IMR-90 (cell line): ENCODE data around the gene CDK5RAP3. TPM values are rescaled to one million over a fixed set of nuclear protein-coding genes. Genes with fewer than 3 reads are reported as not detected.
"Not testable (repeated sequence)": the region's sequence is repeated elsewhere in the genome, so short reads cannot be mapped to it uniquely, and the experiment has no call there.

Experiments used
- ATAC-seq: fragments of 200-7000 bp; cut with Tn5 transposase; 2 replicates; pipeline ENCODE4 v1.9.1; 2020; ENCODE audit warnings: low read depth, mild to moderate bottlenecking, moderate library complexity
- BruUV-seq: library from RNA; stranded (reverse); fragments of 400-500 nt; replicated peaks from 2 replicates; lab custom pipeline; 2021; lab: Mats Ljungman, UMichigan
- CTCF ChIA-PET: fragments of 300-600 bp; formaldehyde crosslinking; extraction: SDS; loops from one replicate; lab custom pipeline; 2021; ENCODE audit warnings: antibody characterized with exemption; lab: Yijun Ruan, JAX
- POLR2A ChIA-PET: fragments of 300-600 bp; sonication (Branson Sonifier 250); formaldehyde crosslinking; loops from one replicate; lab custom pipeline; 2022; ENCODE audit warnings: antibody characterized with exemption; ENCODE audit not compliant: unreplicated experiment; lab: Charles Lee
- DNase-seq: peaks from one replicate; pipeline ENCODE4 v3.0.0; 2013
- H2AFZ ChIP-seq: replicated peaks from 2 replicates; pipeline ENCODE3; 2013; ENCODE audit warnings: low read length, mild to moderate bottlenecking; ENCODE audit not compliant: poor library complexity
- H2AK5ac ChIP-seq: 2 replicates; pipeline ENCODE4 v1.6.1; 2013; ENCODE audit warnings: low read depth, low read length, inconsistent platforms
- H2AK9ac ChIP-seq: replicated peaks from 2 replicates; pipeline ENCODE3; 2013; ENCODE audit warnings: mild to moderate bottlenecking, low read depth, low read length, moderate library complexity; ENCODE audit not compliant: poor library complexity
- H2BK120ac ChIP-seq: 2 replicates; pipeline ENCODE4 v1.6.1; 2013; ENCODE audit warnings: low read depth, low read length, inconsistent platforms
- H2BK15ac ChIP-seq: 3 replicates; pipeline ENCODE4 v1.6.1; 2013; ENCODE audit warnings: low read depth, low read length, inconsistent platforms
- H2BK20ac ChIP-seq: 2 replicates; pipeline ENCODE4 v1.6.1; 2013; ENCODE audit warnings: low read depth, mild to moderate bottlenecking, inconsistent platforms, low read length, moderate library complexity
- H2BK5ac ChIP-seq: 2 replicates; pipeline ENCODE4 v1.6.1; 2013; ENCODE audit warnings: mild to moderate bottlenecking, low read depth, low read length, inconsistent platforms; ENCODE audit not compliant: poor library complexity, severe bottlenecking
- H3K14ac ChIP-seq: replicated peaks from 2 replicates; pipeline ENCODE4 v1.6.1; 2013; ENCODE audit warnings: low read depth, low read length, inconsistent platforms
- H3K18ac ChIP-seq: 2 replicates; pipeline ENCODE4 v1.6.1; 2013; ENCODE audit warnings: low read depth, low read length, control low read depth
- H3K23ac ChIP-seq: 2 replicates; pipeline ENCODE4 v1.6.1; 2013; ENCODE audit warnings: low read depth, low read length, inconsistent platforms
- H3K27ac ChIP-seq: 2 replicates; pipeline ENCODE4 v1.5.1; 2013; ENCODE audit warnings: mild to moderate bottlenecking, control low read depth, low read length; ENCODE audit not compliant: insufficient read depth
- H3K27me3 ChIP-seq: 2 replicates; pipeline ENCODE4 v1.6.1; 2013; ENCODE audit warnings: low read length; ENCODE audit not compliant: control insufficient read depth, insufficient read depth
- H3K36me3 ChIP-seq: 2 replicates; pipeline ENCODE4 v1.6.1; 2013; ENCODE audit warnings: low read length, mixed read lengths; ENCODE audit not compliant: control insufficient read depth, insufficient read depth
- H3K4ac ChIP-seq: 2 replicates; pipeline ENCODE4 v1.6.1; 2013; ENCODE audit warnings: low read depth, low read length, inconsistent platforms
- H3K4me1 ChIP-seq: 2 replicates; pipeline ENCODE4 v1.6.1; 2013; ENCODE audit warnings: low read length, mixed read lengths; ENCODE audit not compliant: control insufficient read depth, insufficient read depth
- H3K4me2 ChIP-seq: 2 replicates; pipeline ENCODE4 v1.6.1; 2013; ENCODE audit warnings: low read depth, mild to moderate bottlenecking, control low read depth, low read length, moderate library complexity
- H3K4me3 ChIP-seq: 2 replicates; pipeline ENCODE4 v1.5.1; 2013; ENCODE audit warnings: low read depth, mild to moderate bottlenecking, control low read depth, low read length, moderate library complexity; ENCODE audit not compliant: insufficient read depth
- H3K56ac ChIP-seq: 2 replicates; pipeline ENCODE4 v1.6.1; 2013; ENCODE audit warnings: low read length, inconsistent platforms; ENCODE audit not compliant: insufficient read depth; ENCODE audit errors: extremely low read depth
- H3K79me1 ChIP-seq, 2 experiments: 2 replicates each; pipeline ENCODE4 v1.6.1; 2013; ENCODE audit warnings: low read length in 2 of 2, inconsistent platforms in 1 of 2, low read depth in 1 of 2
- H3K9ac ChIP-seq: 2 replicates; pipeline ENCODE4 v1.6.1; 2013; ENCODE audit warnings: low read depth, low read length, control low read depth
- H3K9me1 ChIP-seq: 2 replicates; pipeline ENCODE4 v1.6.1; 2013; ENCODE audit warnings: low read length, inconsistent platforms; ENCODE audit not compliant: insufficient read depth
- H3K9me3 ChIP-seq: 2 replicates; pipeline ENCODE4 v1.6.1; 2013; ENCODE audit warnings: low read length; ENCODE audit not compliant: control insufficient read depth, insufficient read depth
- H4K20me1 ChIP-seq: 2 replicates; pipeline ENCODE4 v1.6.1; 2013; ENCODE audit warnings: low read length, inconsistent platforms; ENCODE audit not compliant: insufficient read depth
- H4K5ac ChIP-seq: 2 replicates; pipeline ENCODE4 v1.6.1; 2013; ENCODE audit warnings: mild to moderate bottlenecking, low read depth, low read length, control low read depth
- H4K8ac ChIP-seq, 2 experiments: 2 replicates each; pipeline ENCODE4 v1.6.1; 2013; ENCODE audit warnings: low read depth in 2 of 2, low read length in 2 of 2, control low read depth in 1 of 2, inconsistent platforms in 1 of 2
- H4K91ac ChIP-seq: 2 replicates; pipeline ENCODE4 v1.6.1; 2013; ENCODE audit warnings: low read depth, low read length, inconsistent platforms; ENCODE audit not compliant: insufficient read depth
- BHLHE40 ChIP-seq: fragments of 150-350 bp; IDR thresholded peaks from 2 replicates; pipeline ENCODE4 v1.6.1; 2016; ENCODE audit warnings: mild to moderate bottlenecking, low read depth, low read length
- CEBPB ChIP-seq: IDR thresholded peaks from 2 replicates; pipeline ENCODE4 v1.6.1; 2012; ENCODE audit warnings: low read depth, low read length, improper control_type of control experiment
- FOS ChIP-seq: fragments of 150-350 bp; IDR thresholded peaks from 2 replicates; pipeline ENCODE4 v1.6.1; 2016; ENCODE audit warnings: low read depth, low read length
- RAD21 ChIP-seq: IDR thresholded peaks from 2 replicates; pipeline ENCODE4 v1.6.1; 2012; ENCODE audit warnings: low read length, improper control_type of control experiment
- WGBS, 2 experiments: methylation state at CpG; one replicate each; pipeline versions ENCODE4 v1.1.5 to v1.1.7; 2013; ENCODE audit warnings: missing lambda C conversion rate in 2 of 2; ENCODE audit not compliant: insufficient read length in 1 of 2; ENCODE audit errors: extremely low coverage in 2 of 2; 5-methylcytosine and 5-hydroxymethylcytosine counted together
- dilution Hi-C: fragments of 300-500 bp; cut with HindIII; formaldehyde crosslinking; loops from one replicate; pipeline ENCODE4 v1.14.3; 2018; ENCODE audit warnings: low sequenced_read_pairs; ENCODE audit not compliant: unreplicated experiment
- in situ Hi-C: fragments of 300-500 bp; cut with MboI; formaldehyde crosslinking; loops from 3 replicates; pipeline ENCODE4 v1.14.3; 2019; ENCODE audit warnings: low sequenced_read_pairs, inconsistent platforms, mixed read lengths
- intact Hi-C: fragments of 100-400 bp; cut with micrococcal nuclease; formaldehyde crosslinking; loops from 2 replicates; pipeline ENCODE4 v1.10.0; 2022
- polyA plus RNA-seq, 3 experiments: library from polyadenylated mRNA; depleted of rRNA; stranded (reverse); fragments of >200 nt; gene quantifications; 2 replicates each; pipeline ENCODE4 v1.2.3, GENCODE V29; 2012; ENCODE audit warnings: low replicate concordance in 1 of 3
- total RNA-seq: library from RNA; depleted of rRNA; stranded (reverse); fragments of >200 nt; gene quantifications from 2 replicates; pipeline ENCODE4 v1.2.3, GENCODE V29; 2012
- TF ChIP-seq, protein P1 (sequence below): conservative IDR thresholded peaks from 2 replicates; pipeline ENCODE4 v1.5.1; 2012; ENCODE audit warnings: mild to moderate bottlenecking, low read depth, low read length, improper control_type of control experiment

Gene CDK5RAP3
- total and polyA plus RNA-seq, 2 of the 4 experiments (the other 2 are of a cell fraction), result 75.3 to 153 TPM

DNA sequence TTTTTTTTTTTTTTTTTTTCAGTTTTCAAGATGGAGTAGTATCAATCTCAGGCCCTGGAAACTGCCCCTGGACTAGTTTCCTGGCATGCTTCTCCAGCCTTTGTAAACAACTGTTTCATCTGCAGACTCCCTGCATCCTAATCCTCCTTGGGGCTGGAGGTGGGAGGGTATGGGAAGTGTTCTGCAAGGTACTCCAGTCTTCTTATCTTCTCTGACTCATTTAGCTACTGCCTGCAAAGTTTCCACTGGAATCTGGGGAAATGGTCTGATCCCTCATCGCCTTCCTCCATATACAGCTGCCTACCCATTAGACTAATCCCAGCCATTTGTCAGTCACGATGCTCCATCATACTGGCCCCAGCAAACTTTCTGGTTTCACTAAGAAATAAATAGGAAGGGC is 45.2 kb downstream of the CDK5RAP3 start:
- ChIA-PET POLR2A (no interaction called here), CTCF (interaction anchor here (1.2 to 3.4 kb wide), 2 partner anchors 13 to 38 kb away, joined by 3 to 24 read pairs; no protein-coding TSS in a partner anchor)
- Histone ChIP-seq H3K4me1 (no peaks in the 10 kb centered on the region; the same call in 1 of the 2 replicates), H4K20me1 (no peaks in the 10 kb centered on the region), H3K9ac (no peak overlapping the region), H3K27me3 (peaks cover 13% of the 10 kb centered on the region), H3K4me3 (no peak overlapping the region), H3K27ac (no peak overlapping the region), H2AFZ (no peak overlapping the region), H3K36me3 (no peaks in the 10 kb centered on the region), H3K23ac (no peak overlapping the region), H2AK9ac (no peak overlapping the region), H3K56ac (no peak overlapping the region), H2BK5ac (no peak overlapping the region), H3K14ac (no peak overlapping the region), H4K91ac (no peak overlapping the region), H3K18ac (no peak overlapping the region), H3K9me1 (no peaks in the 10 kb centered on the region; the same call in 1 of the 2 replicates), H3K79me1 (no peaks in the 10 kb centered on the region), H3K9me3 (no peaks in the 10 kb centered on the region), H4K8ac (no peak overlapping the region), H4K5ac (no peak overlapping the region), H3K4me2 (no peak overlapping the region), H2AK5ac (no peak overlapping the region), H2BK15ac (no peak overlapping the region), H3K4ac (no peak overlapping the region), H2BK120ac (no peak overlapping the region), H2BK20ac (no peak overlapping the region)
- BruUV-seq, result no TSS peak
- intact Hi-C loops, result no loop called here
- in situ Hi-C loops, result loop anchor here (5.0 kb wide), 2 partner anchors 34 to 174 kb away; partner anchors contain the start of gene SCRN2
- WGBS, 2 experiments, result no CpG with 5 or more reads among the region's 2 CpGs
- peak; percentile 26; the same call in 1 of the 2 replicates for TF ChIP-seq BHLHE40
- TF ChIP-seq FOS, result 0 out of 2 replicates have a peak, but pooled peaks have one; percentile 15
- 0 out of 2 replicates have a peak, but pooled peaks have one; percentile 9 for TF ChIP-seq CEBPB
- TF ChIP-seq RAD21, result no peak
- TF ChIP-seq, protein P1, sequence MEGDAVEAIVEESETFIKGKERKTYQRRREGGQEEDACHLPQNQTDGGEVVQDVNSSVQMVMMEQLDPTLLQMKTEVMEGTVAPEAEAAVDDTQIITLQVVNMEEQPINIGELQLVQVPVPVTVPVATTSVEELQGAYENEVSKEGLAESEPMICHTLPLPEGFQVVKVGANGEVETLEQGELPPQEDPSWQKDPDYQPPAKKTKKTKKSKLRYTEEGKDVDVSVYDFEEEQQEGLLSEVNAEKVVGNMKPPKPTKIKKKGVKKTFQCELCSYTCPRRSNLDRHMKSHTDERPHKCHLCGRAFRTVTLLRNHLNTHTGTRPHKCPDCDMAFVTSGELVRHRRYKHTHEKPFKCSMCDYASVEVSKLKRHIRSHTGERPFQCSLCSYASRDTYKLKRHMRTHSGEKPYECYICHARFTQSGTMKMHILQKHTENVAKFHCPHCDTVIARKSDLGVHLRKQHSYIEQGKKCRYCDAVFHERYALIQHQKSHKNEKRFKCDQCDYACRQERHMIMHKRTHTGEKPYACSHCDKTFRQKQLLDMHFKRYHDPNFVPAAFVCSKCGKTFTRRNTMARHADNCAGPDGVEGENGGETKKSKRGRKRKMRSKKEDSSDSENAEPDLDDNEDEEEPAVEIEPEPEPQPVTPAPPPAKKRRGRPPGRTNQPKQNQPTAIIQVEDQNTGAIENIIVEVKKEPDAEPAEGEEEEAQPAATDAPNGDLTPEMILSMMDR, result no peak; the same call in 1 of the 2 replicates
- ATAC-seq (peak; percentile 33), DNase-seq (peak; percentile 86)
- dilution Hi-C loops, result no loop called here

GRCh38 chr17:48017817-48018158 is 46.9 kb downstream of the CDK5RAP3 start:
- H4K8ac ChIP-seq, H3K4me3 ChIP-seq, H3K4me1 ChIP-seq, H2BK15ac ChIP-seq, H3K9ac ChIP-seq, H3K9me3 ChIP-seq, H4K5ac ChIP-seq, H3K79me1 ChIP-seq, H3K9me1 ChIP-seq, H4K91ac ChIP-seq, H2AFZ ChIP-seq, H2BK5ac ChIP-seq, H2BK20ac ChIP-seq, ATAC-seq, H3K4ac ChIP-seq, BruUV-seq, H3K23ac ChIP-seq, H3K36me3 ChIP-seq, H4K20me1 ChIP-seq, H3K18ac ChIP-seq, H2AK9ac ChIP-seq, H3K27ac ChIP-seq, H3K27me3 ChIP-seq, dilution Hi-C loops, DNase-seq, H2AK5ac ChIP-seq, POLR2A ChIA-PET, H3K56ac ChIP-seq, H3K4me2 ChIP-seq, H2BK120ac ChIP-seq, H3K14ac ChIP-seq: not testable (repeated sequence)
- intact Hi-C loops (loop anchor here (1.0 kb wide), 4 partner anchors 39 to 176 kb away; partner anchors contain the start of genes SCRN2 and SP2), in situ Hi-C loops (loop anchor here (5.0 kb wide), 2 partner anchors 35 to 175 kb away; partner anchors contain the start of gene SCRN2)
- CTCF ChIA-PET, result interaction anchor here (0.6 to 3.4 kb wide), 8 partner anchors 28 to 68 kb away, joined by 3 to 24 read pairs (median 4); partner anchors contain the start of gene CDK5RAP3
- 100% methylated on average over 1 of the region's 4 CpGs; no CpG with 5 or more reads in 1 of the 2 experiments for WGBS, 2 experiments
